Erythroblast (primary cell): ENCODE data around the gene FBRS.

ENCODE experiments used
- GATA1 ChIP-seq: IDR thresholded peaks from 2 replicates; pipeline ENCODE4 v1.6.1; 2011; ENCODE audit warnings: low read depth, mild to moderate bottlenecking, control low read depth, low read length, moderate library complexity
- POLR2A ChIP-seq: IDR thresholded peaks from 2 replicates; pipeline ENCODE4 v1.6.1; 2011; ENCODE audit warnings: mild to moderate bottlenecking, low read length

DNA sequence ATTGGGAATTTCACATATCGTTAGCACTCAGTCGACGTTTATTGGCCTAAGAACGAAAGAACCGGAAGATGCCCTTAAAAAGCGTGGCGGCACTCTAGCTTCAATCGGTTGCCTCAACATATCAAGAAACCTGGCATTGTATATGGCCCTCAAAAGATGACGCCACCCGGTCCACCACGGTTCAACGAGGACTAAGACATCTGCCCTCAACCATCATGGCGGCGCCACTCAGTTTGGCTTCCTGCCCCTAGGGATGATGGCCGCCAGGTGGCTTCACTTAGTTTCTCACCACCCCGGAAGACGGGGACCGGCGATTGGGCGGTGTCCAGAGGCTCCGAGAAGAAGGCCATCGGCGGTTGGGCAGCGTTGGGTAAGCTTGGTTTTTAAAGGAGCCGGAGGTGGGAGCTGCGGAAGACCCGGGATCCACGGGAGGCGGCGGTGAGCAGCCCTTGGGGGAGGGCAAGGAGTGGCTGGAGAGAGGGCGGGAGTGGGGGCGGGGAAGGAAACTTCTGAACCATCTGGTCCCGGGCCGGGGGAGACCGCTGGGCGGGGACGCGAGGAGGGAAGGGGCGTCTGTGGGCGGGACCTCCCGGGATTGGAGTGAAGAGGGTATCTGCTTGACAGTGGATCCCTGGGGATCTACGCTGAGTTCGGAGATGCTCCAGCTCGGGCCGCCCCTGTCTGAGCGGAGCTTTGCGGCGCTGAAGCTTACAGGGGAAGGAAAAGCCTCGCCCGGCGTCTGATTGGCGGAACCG lies 7.7 kb upstream of the FBRS start, which contains the start of gene PRR14:
- TF ChIP-seq POLR2A: peak; percentile 61
- no peak for TF ChIP-seq GATA1
